NCI-H510A treated with DMSO at 0.1 percent for 48 hours (cell line): ENCODE measurements around the gene ARSK.
"Not testable (repeated sequence)": the region's sequence is repeated elsewhere in the genome, so short reads cannot be mapped to it uniquely, and the experiment has no call there.

Source experiments
- DNase-seq: peaks from one replicate; lab custom pipeline; 2025; lab: John Stamatoyannopoulos, UW

Gene ARSK

GRCh38 chr5:95620870-95621838, 66.3 kb downstream of the ARSK start:
- DNase-seq, result peak; percentile 25

DNA sequence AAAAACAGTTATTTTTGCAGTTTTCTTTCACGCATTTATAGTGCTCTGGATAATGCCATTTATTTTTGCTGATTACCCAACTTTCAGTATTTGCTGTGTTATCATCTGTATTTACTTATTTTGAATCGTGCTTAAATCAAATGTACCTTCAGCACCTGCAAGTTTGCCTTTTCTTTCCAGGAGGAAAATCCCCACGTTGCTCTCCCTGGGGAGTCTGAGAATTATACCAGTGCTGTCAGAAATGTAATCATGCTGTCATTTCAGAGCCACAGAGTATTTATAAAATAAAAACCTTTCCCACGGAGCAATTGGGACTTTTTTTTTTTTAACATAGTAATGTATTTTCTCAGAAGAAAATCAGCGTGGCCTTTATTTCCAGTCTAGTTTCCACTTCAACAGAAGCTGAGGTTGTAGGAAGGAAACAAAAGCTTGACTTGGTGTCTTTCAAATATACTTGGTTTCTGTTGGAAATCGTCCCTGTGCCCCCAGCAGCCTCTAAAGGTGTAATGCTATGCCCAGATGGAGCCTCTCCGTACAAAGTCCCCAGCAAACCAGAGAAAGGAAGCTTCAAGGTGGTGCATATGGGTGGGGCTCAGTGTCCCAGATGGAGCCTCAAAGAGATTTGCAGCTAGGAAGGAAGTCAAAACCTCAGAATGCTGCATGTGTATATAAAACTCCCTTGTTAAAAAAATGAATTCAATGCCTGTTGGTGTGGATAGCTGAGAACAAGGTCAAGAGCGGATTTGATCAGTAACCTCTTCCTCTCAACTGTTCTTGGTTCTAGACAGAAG, 67.1 kb downstream of the ARSK start:
- DNase-seq, result no peak

- DNase-seq, result no peak
These were observed 68.8 kb downstream of the ARSK start for GRCh38 chr5:95623706-95624105.

- no peak for DNase-seq
These were observed 69.5 kb downstream of the ARSK start for GRCh38 chr5:95624368-95624767.

DNA sequence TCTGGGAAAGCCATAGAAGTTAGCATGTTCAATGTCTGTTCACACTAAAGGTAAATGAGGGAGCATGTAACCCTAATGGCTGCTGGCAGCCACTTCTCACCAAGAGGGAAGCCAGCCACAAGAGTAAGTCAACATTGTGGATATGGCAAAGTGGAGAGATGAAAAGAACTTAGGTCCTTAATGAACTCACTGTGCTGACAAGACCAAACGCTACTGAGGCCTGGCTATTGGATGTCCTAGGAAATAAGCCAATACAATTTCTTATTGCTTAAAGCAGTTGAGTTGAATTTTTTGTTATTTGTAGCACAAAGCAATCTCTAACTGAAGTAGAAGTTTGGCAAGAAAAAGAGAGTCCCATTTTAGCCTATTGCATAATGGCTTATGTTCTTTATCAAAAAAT, 71.8 kb downstream of the ARSK start:
- DNase-seq, result no peak

GRCh38 chr5:95627971-95628810, 73.3 kb downstream of the ARSK start:
- no peak for DNase-seq

DNA sequence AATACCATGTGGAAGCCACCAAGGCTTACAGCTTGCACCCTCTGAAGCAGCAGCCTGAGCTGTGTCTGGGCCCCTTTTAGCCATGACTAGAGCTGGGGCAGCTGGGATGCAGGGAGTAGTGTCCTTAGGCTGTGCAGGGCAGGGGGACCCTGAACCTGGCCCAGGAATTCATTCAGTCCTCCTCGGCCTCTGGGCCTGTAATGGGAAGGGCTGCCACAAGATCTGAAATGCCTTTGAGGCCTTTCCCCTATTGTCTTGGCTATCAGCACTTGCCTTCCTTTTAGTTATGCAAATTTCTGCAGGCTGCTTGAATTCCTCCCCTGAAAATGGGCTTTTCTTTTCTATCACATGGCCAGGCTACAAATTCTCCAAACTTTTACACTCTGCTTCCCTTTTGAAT, 74.0 kb downstream of the ARSK start:
- DNase-seq, result no peak

- DNase-seq, result no peak
These were observed 75.6 kb downstream of the ARSK start for GRCh38 chr5:95630394-95630917.

- no peak for DNase-seq
These were observed 76.5 kb downstream of the ARSK start for GRCh38 chr5:95631255-95631958.

DNA sequence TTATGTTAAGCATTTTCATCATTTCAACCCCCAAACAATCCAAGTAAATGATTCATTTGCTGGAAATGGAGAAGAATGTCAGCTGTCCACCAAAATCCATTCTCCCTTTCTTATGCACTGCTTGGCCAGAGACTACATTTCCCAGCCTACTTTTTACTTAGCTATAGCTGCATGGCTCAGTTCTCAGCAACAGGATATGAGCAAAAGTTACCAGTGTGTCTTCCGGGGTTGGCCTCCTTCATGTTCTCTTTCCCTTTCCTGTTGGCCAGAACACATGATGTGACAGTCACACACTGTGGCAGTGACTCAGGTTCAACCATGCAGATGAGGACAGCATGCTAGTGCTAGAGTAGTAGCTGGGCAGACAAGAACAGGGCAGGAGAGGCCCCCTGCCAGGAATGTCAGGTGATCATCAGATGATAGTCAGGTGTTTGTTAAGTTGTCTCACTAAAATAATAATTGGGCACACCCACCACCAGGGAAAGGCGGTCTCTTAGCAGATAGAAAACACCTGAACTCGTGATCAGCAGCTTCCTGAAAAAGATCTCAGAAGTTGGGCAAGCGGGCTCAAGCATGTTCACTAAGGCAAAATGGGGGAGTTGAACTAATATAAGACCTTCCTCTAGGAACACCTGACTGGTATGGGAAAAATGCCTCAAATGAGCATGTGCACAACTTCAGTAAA, 77.2 kb downstream of the ARSK start:
- DNase-seq, result no peak

DNA sequence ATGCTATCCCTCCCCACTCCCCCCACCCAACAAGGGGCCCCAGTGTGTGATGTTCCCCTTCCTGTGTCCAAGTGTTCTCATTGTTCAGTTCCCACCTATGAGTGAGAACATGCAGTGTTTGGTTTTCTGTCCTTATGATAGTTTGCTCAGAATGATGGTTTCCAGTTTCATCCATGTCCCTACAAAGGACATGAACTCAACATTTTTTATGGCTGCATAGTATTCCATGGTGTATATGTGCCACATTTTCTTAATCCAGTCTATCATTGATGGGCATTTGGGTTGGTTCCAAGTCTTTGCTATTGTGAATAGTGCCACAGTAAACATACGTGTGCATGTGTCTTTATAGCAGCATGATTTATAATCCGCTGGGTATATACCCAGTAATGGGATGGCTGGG, 78.0 kb downstream of the ARSK start:
- not testable (repeated sequence) for DNase-seq

DNA sequence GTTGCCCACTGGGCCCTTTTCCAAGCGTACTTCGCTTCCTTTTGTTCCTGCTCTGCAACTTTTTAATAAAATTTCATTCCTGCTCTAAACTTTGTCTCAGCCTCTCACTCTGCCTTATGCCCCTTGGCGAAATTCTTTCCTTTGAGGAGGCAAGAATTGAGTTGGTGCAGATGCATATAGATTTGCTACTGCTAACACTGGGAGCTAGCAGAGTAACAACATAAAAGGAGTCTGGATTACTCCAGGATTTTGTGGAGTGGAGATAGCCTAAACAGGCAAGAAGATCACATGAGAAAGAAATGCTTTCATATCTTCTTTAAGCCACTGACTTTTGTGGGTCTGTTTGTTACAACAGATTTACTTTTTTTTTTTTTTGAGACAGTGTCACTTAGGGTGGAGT, 78.8 kb downstream of the ARSK start:
- no peak for DNase-seq

DNA sequence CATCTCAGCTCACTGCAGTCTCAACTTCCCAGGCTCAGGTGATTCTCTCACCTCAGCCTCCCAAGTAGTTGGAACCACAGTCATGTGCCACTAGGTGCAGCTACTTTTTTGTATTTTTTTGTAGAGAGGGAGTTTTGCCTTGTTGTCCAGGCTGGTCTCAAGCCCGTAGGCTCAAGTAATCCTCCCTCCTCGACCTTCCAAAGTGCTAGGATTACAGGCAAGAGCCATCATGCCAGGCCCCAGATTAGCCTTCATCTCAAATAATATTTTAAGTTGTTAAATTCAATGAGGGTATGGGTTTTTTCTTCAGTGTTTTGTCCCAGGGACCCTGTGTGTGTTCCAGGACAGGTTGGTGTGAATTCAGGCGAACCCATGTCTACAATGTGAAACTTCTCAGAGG, 79.2 kb downstream of the ARSK start:
- no peak for DNase-seq

DNA sequence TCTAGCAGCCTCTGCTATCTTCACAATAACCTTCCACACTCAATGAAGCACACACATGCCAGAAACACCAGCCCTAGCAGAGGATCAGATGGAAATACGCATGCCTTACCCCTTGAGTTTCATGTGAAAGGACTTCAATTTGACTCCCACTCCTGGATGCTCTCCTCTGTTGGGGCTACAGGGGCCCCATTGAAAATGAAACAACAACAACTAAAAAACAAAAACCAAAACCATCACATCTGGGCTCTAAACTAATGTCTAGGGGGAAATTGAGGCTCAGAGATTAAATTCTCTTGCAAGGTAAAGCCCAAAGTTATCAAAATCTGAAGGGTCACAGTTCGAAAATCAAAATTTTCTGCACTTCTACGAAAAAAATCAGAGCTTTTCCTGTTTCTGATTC, 83.7 kb downstream of the ARSK start:
- DNase-seq, result no peak

- DNase-seq, result no peak
These were observed 86.9 kb downstream of the ARSK start for GRCh38 chr5:95641741-95642220.

DNA sequence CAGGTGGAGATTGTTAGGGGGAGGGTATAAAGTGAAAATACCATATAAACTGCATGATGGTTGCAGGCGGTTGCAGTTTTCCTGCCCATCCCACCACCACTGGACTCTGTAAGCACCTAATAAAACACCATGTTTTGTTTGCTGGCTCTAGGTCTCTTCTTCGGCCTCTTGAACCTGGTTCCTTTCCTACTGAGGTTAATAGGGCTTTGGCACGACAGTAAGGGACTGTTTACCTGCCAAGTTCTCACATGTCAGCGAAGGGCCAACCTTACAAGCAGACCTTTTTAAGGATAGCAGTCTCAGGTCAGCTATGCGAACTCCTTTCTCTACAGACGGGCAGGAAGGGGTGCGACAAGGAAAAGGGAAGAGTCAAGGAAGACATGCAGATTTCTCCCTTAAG, 88.3 kb downstream of the ARSK start:
- no peak for DNase-seq

DNA sequence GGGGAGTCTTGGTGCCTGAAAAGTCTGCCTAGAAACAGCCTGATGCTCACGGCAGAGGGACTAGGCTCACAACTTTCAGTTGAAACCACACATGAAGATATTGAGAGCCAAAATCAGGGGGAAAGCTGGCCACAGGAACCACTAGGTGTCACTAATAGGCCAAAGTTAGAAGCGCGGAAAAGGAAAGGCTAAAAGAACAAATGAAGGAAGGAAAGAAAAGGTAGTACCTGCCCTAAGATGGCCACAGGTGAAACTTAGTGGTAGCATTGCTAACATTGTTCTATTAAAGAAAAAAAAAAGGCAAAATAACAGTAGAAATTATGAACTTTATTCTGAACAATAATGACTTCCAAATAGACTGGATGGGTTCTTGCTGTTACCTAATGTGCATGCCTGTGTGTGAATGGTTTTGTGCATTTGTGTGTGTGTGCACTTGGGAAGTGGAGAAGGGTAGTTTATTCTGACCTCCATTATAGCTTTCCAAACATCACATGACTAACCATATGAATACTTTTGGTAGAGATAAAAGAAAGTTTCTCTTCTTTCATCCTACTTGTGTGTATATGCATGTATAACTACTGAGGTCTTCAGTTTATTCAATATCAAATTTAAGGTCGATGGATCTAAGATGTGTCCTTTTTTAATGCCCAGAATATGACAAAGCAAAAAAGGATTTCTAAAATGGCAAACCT, 89.6 kb downstream of the ARSK start:
- DNase-seq, result peak; percentile 29

DNA sequence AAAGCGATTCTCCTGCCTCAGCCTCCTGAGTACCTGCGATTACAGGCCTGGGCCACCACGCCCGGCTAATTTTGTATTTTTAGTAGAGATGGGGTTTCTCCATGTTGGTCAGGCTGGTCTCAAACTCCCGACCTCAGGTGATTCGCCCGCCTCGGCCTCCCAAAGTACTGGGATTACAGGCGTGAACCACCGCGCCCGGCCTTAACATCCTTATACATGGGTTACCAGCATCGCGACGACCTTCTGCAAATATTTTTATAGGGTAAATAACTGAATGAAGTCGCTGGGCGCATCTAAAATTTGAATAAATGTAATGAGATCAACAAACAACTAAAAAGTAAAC, 91.3 kb downstream of the ARSK start:
- not testable (repeated sequence) for DNase-seq

DNA sequence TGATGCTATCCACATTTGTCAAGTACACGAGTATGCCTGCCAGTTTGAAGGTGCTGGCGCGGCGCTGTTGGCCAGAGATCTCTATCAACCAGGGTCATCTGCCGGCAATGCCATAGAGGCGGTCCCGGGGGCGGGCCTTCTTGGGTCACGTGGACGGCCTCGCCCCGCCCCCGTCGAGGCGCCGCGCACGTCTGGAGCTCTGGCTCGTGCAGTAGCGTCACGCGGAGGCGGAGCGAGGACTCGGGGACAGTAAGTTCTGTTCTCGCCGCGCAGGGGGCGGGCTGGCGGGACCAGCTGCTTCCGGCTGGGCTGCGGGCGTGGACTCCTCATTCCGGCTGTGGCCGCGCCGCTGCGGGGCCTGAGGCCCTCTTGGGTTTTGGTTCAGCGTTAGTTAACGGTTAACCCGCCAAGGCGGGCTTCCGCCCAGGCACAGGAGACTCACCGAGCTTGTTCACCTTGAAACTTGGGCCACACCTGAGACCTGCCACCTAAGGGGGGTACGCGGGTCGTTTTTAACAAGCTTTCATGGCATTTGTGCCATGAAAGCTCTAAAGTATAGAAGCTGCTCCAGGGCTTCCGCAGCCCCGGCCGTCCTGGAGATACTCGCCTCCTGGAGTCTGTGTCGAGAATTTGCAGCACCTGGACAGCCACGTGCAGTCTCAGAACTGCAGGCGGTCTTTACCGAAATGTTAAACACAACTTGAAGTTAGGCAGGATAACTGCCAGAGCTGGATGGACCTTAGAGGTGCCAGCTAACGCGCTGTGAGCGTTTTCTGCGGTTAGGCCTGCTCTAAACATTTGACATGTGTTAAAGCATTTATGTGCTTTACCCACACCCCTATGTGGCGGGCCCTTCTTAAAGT, 91.9 kb downstream of the ARSK start, which contains the start of gene RFESD:
RFESD (plus strand) TSS at position 209 of the 863 bp plus-strand sequence. CDS start 5,495 bp downstream, outside the sequence.
- peak; percentile 82 for DNase-seq
